ENCODE measurements around the gene PHC3. TPM values are rescaled to one million over a fixed set of nuclear protein-coding genes. Genes with fewer than 3 reads are reported as not detected.

PHC3 gene
- total RNA-seq, 2 experiments from 2014 or later: 40.6 to 89.7 TPM

- H4K20me1 ChIP-seq (ENCODE audit: insufficient read depth, low read length): no peaks in the 10 kb centered on the region
- POLR2A ChIA-PET: interaction anchor here (0.6 to 2.4 kb wide), 5 partner anchors 20 to 141 kb away, joined by 3 to 8 read pairs (median 4); no protein-coding TSS in a partner anchor
- BruUV-seq (replicated peaks): no TSS peak
- peak overlapping the region; percentile 27 for H3K27ac ChIP-seq (ENCODE audit: low read depth, low read length, poor library complexity, severe bottlenecking)
- intact Hi-C loops (cut with micrococcal nuclease; ENCODE audit: unreplicated experiment): no loop called here
- H3K9me2 ChIP-seq (ENCODE audit: insufficient read depth, low read length): no peaks in the 10 kb centered on the region
- H2AFZ ChIP-seq (ENCODE audit: low read length): no peak overlapping the region
- peaks cover 88% of the 10 kb centered on the region for H3K36me3 ChIP-seq (ENCODE audit: insufficient read depth, low read length)
- CTCF ChIA-PET (ENCODE audit: unreplicated experiment): interaction anchor here (0.9 kb wide), 1 partner anchor 25 kb away, joined by 3 read pairs; no protein-coding TSS in a partner anchor
- H3K4me1 ChIP-seq (ENCODE audit: insufficient read depth, low read length, poor library complexity, severe bottlenecking): peaks cover 38% of the 10 kb centered on the region
- peak overlapping the region; percentile 42 for H3K4me2 ChIP-seq (ENCODE audit: low read length)
- TF ChIP-seq EZH2phosphoT487 (IDR thresholded peaks at IDR 0.05; ENCODE audit: borderline replicate concordance, low read depth, low read length) (no peak), CTCF (conservative IDR thresholded peaks at IDR 0.05; ENCODE audit: low read length) (no peak)
- peaks cover 7% of the 10 kb centered on the region; the same call in 1 of the 2 replicates for H3K79me2 ChIP-seq (ENCODE audit: insufficient read depth, low read depth, low read length)
- H3K4me3 ChIP-seq (ENCODE audit: low read depth, low read length, poor library complexity, severe bottlenecking): no peak overlapping the region
- peak; percentile 37 for DNase-seq (ENCODE audit: low spot score)
- no peaks in the 10 kb centered on the region for H3K9me3 ChIP-seq (ENCODE audit: low read length)
Measured at GRCh38 chr3:170083343-170083742, 98.2 kb downstream of the PHC3 start.

GRCh38 chr3:170081079-170081741 is 100.3 kb downstream of the PHC3 start:
- ChIA-PET POLR2A (no interaction called here), CTCF (ENCODE audit: unreplicated experiment) (no interaction called here)
- TF ChIP-seq EZH2phosphoT487 (IDR thresholded peaks at IDR 0.05; ENCODE audit: borderline replicate concordance, low read depth, low read length): no peak
- TF ChIP-seq CTCF (conservative IDR thresholded peaks at IDR 0.05; ENCODE audit: low read length): no peak
- H3K4me1 ChIP-seq (ENCODE audit: insufficient read depth, low read length, poor library complexity, severe bottlenecking): peaks cover 60% of the 10 kb centered on the region
- H3K27ac ChIP-seq (ENCODE audit: low read depth, low read length, poor library complexity, severe bottlenecking): no peak overlapping the region
- no peaks in the 10 kb centered on the region for H3K9me2 ChIP-seq (ENCODE audit: insufficient read depth, low read length)
- no peak overlapping the region for H3K4me3 ChIP-seq (ENCODE audit: low read depth, low read length, poor library complexity, severe bottlenecking)
- intact Hi-C loops (cut with micrococcal nuclease; ENCODE audit: unreplicated experiment): no loop called here
- H3K9me3 ChIP-seq (ENCODE audit: low read length): no peaks in the 10 kb centered on the region
- H2AFZ ChIP-seq (ENCODE audit: low read length): no peak overlapping the region
- H3K36me3 ChIP-seq (ENCODE audit: insufficient read depth, low read length): peaks cover 77% of the 10 kb centered on the region
- H3K79me2 ChIP-seq (ENCODE audit: insufficient read depth, low read depth, low read length): peaks cover 6% of the 10 kb centered on the region; the same call in 1 of the 2 replicates
- BruUV-seq (replicated peaks): no TSS peak
- no peak for DNase-seq (ENCODE audit: low spot score)
- H3K4me2 ChIP-seq (ENCODE audit: low read length): no peak overlapping the region
- no peaks in the 10 kb centered on the region for H4K20me1 ChIP-seq (ENCODE audit: insufficient read depth, low read length)

- intact Hi-C loops (cut with micrococcal nuclease; ENCODE audit: unreplicated experiment): no loop called here
- Histone ChIP-seq H3K79me2 (ENCODE audit: insufficient read depth, low read depth, low read length) (peaks cover 12% of the 10 kb centered on the region; the same call in 1 of the 2 replicates), H3K4me2 (ENCODE audit: low read length) (no peak overlapping the region), H2AFZ (ENCODE audit: low read length) (no peak overlapping the region), H3K36me3 (ENCODE audit: insufficient read depth, low read length) (peaks cover 75% of the 10 kb centered on the region), H3K27ac (ENCODE audit: low read depth, low read length, poor library complexity, severe bottlenecking) (no peak overlapping the region), H3K9me3 (ENCODE audit: low read length) (no peaks in the 10 kb centered on the region), H3K9me2 (ENCODE audit: insufficient read depth, low read length) (no peaks in the 10 kb centered on the region), H3K4me3 (ENCODE audit: low read depth, low read length, poor library complexity, severe bottlenecking) (no peak overlapping the region), H3K4me1 (ENCODE audit: insufficient read depth, low read length, poor library complexity, severe bottlenecking) (peaks cover 66% of the 10 kb centered on the region), H4K20me1 (ENCODE audit: insufficient read depth, low read length) (no peaks in the 10 kb centered on the region)
- no peak for DNase-seq (ENCODE audit: low spot score)
- TF ChIP-seq CTCF (conservative IDR thresholded peaks at IDR 0.05; ENCODE audit: low read length) (no peak), EZH2phosphoT487 (IDR thresholded peaks at IDR 0.05; ENCODE audit: borderline replicate concordance, low read depth, low read length) (no peak)
- no TSS peak for BruUV-seq (replicated peaks)
- ChIA-PET POLR2A (interaction anchor here (0.8 to 1.5 kb wide), 2 partner anchors 11 to 14 kb away, joined by 3 to 7 read pairs; no protein-coding TSS in a partner anchor), CTCF (ENCODE audit: unreplicated experiment) (no interaction called here)
Measured at GRCh38 chr3:170080605-170081004, 100.9 kb downstream of the PHC3 start.

Measured in OCI-LY7 (cell line).